GM12891 (cell line): Measurements from ENCODE around the gene KCND2.
"Not testable (repeated sequence)": the region's sequence is repeated elsewhere in the genome, so short reads cannot be mapped to it uniquely, and the experiment has no call there.

Experiments
- PAX5 ChIP-seq: IDR thresholded peaks from 2 replicates; pipeline ENCODE4 v1.6.1; 2011; ENCODE audit warnings: low read length, moderate library complexity, mild to moderate bottlenecking; ENCODE audit not compliant: insufficient read depth, severe bottlenecking
- POLR2A ChIP-seq: IDR thresholded peaks from 2 replicates; pipeline ENCODE4 v1.6.1; 2011; ENCODE audit warnings: low read depth, low read length, control low read depth
- POLR2AphosphoS5 ChIP-seq: IDR thresholded peaks from 2 replicates; pipeline ENCODE4 v1.6.1; 2011; ENCODE audit warnings: low read depth, low read length, control low read depth
- POU2F2 ChIP-seq: IDR thresholded peaks from 2 replicates; pipeline ENCODE4 v1.6.1; 2011; ENCODE audit warnings: low read depth, mild to moderate bottlenecking, control low read depth, low read length, moderate library complexity
- TAF1 ChIP-seq: IDR thresholded peaks from 2 replicates; pipeline ENCODE4 v1.6.1; 2011; ENCODE audit warnings: low read depth, low read length, control low read depth

GRCh38 chr7:120780451-120780850 lies 507.5 kb downstream of the KCND2 start:
- TF ChIP-seq POLR2A, POLR2AphosphoS5, POU2F2, TAF1, PAX5: not testable (repeated sequence)
